Measurements from ENCODE around the gene XPO6. TPM values are rescaled to one million over a fixed set of nuclear protein-coding genes. Genes with fewer than 3 reads are reported as not detected.
A peak's percentile ranks its signal among the peaks of the same experiment; 100 is the strongest.

Gene XPO6
- total RNA-seq, 1 experiment from 2014 or later, result 135 TPM

DNA sequence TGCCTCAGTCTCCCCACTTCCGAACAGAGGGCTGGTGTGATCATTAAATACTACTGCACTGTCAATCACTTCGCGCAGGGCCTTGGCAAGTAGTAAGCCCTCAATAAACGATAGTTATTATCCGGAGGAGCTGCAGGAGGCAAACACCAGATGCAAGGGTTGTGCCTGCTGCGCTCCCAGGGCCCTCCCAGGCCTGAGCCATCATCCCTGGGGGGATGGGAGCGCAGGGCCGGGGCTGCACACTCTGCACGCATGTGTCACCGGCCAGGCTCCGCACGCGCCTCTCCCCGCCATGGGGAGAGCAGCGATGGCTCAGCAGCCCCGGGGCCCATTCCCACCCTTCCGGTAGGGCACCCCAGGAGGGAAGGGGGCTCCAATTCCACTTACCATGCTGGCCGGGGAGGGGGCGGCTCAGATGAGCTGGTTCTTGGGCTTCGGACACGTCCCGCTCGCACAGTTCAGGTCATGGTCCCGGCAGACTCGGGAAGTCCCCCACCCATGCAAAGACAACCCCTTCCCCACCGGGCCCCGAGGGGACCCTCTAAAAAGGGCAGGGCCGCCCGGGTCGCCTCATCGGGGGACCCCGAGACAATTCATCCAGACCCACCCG is 681 bp downstream of the XPO6 start:
- POLR2A ChIA-PET, result no interaction called here
- in situ Hi-C loops (cut with HindIII; ENCODE audit: low pct_unique_long_range_greater_than_20kb, low sequenced_read_pairs), result no loop called here

GRCh38 chr16:28210264-28210663 is 1.5 kb downstream of the XPO6 start:
- peak overlapping the region; percentile 79 for H3K27ac ChIP-seq (ENCODE audit: low read length)
- peaks cover 10% of the 10 kb centered on the region; the same call in 1 of the 2 replicates for H3K4me1 ChIP-seq (ENCODE audit: control insufficient read depth, insufficient read depth, low read length)
- CTCF ChIA-PET, result no interaction called here
- DNase-seq (ENCODE audit: low read depth, low spot score) (no peak), ATAC-seq (no peak)
- no peaks in the 10 kb centered on the region for H3K27me3 ChIP-seq (ENCODE audit: control insufficient read depth, insufficient read depth, low read length)
- BruUV-seq (replicated peaks), result TSS peak; percentile 69
- peak overlapping the region; percentile 74 to 85 for H3K4me3 ChIP-seq (ENCODE audit: low read depth in 2 of 2, low read length in 2 of 2)
- peaks cover 7% of the 10 kb centered on the region for H3K36me3 ChIP-seq (ENCODE audit: control insufficient read depth, insufficient read depth, low read length)
- TF ChIP-seq, protein P1, sequence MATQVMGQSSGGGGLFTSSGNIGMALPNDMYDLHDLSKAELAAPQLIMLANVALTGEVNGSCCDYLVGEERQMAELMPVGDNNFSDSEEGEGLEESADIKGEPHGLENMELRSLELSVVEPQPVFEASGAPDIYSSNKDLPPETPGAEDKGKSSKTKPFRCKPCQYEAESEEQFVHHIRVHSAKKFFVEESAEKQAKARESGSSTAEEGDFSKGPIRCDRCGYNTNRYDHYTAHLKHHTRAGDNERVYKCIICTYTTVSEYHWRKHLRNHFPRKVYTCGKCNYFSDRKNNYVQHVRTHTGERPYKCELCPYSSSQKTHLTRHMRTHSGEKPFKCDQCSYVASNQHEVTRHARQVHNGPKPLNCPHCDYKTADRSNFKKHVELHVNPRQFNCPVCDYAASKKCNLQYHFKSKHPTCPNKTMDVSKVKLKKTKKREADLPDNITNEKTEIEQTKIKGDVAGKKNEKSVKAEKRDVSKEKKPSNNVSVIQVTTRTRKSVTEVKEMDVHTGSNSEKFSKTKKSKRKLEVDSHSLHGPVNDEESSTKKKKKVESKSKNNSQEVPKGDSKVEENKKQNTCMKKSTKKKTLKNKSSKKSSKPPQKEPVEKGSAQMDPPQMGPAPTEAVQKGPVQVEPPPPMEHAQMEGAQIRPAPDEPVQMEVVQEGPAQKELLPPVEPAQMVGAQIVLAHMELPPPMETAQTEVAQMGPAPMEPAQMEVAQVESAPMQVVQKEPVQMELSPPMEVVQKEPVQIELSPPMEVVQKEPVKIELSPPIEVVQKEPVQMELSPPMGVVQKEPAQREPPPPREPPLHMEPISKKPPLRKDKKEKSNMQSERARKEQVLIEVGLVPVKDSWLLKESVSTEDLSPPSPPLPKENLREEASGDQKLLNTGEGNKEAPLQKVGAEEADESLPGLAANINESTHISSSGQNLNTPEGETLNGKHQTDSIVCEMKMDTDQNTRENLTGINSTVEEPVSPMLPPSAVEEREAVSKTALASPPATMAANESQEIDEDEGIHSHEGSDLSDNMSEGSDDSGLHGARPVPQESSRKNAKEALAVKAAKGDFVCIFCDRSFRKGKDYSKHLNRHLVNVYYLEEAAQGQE (IDR thresholded peaks at IDR 0.05; ENCODE audit: insufficient read depth in 1 of 2, low read depth in 2 of 2, low read length in 1 of 2), result no peak
- TF ChIP-seq TCF7L2 (IDR thresholded peaks at IDR 0.05; ENCODE audit: low read depth, low read length) (no peak), CTCF (IDR thresholded peaks at IDR 0.05) (no peak), SIN3A (IDR thresholded peaks at IDR 0.05; ENCODE audit: borderline replicate concordance, insufficient read depth, low read depth, low read length) (no peak), POLR2AphosphoS5 (IDR thresholded peaks at IDR 0.05; ENCODE audit: low read depth, low read length) (no peak)
- in situ Hi-C loops (cut with HindIII; ENCODE audit: low pct_unique_long_range_greater_than_20kb, low sequenced_read_pairs) (no loop called here), intact Hi-C loops (cut with micrococcal nuclease; ENCODE audit: unreplicated experiment) (no loop called here)
- H3K9me3 ChIP-seq (ENCODE audit: control insufficient read depth, insufficient read depth, low read depth, low read length), result no peaks in the 10 kb centered on the region
- POLR2A ChIA-PET, result no interaction called here

More for the DNA sequence above, 681 bp downstream of the XPO6 start:
- Histone ChIP-seq H3K27me3 (ENCODE audit: control insufficient read depth, insufficient read depth, low read length) (no peaks in the 10 kb centered on the region), H3K36me3 (ENCODE audit: control insufficient read depth, insufficient read depth, low read length) (peaks cover 5% of the 10 kb centered on the region), H3K27ac (ENCODE audit: low read length) (peak overlapping the region; percentile 79), H3K4me3 (ENCODE audit: low read depth in 2 of 2, low read length in 2 of 2) (peak overlapping the region; percentile 74 to 85), H3K9me3 (ENCODE audit: control insufficient read depth, insufficient read depth, low read depth, low read length) (no peaks in the 10 kb centered on the region), H3K4me1 (ENCODE audit: control insufficient read depth, insufficient read depth, low read length) (peaks cover 10% of the 10 kb centered on the region; the same call in 1 of the 2 replicates)
- no TSS peak for BruUV-seq (replicated peaks)
- DNase-seq (ENCODE audit: low read depth, low spot score) (no peak), ATAC-seq (peak; percentile 73)
- no peak for TF ChIP-seq TCF7L2 (IDR thresholded peaks at IDR 0.05; ENCODE audit: low read depth, low read length)
- no peak for TF ChIP-seq SIN3A (IDR thresholded peaks at IDR 0.05; ENCODE audit: borderline replicate concordance, insufficient read depth, low read depth, low read length)
- no peak for TF ChIP-seq POLR2AphosphoS5 (IDR thresholded peaks at IDR 0.05; ENCODE audit: low read depth, low read length)
- TF ChIP-seq CTCF (IDR thresholded peaks at IDR 0.05), result no peak
- TF ChIP-seq, protein P1 (IDR thresholded peaks at IDR 0.05; ENCODE audit: insufficient read depth in 1 of 2, low read depth in 2 of 2, low read length in 1 of 2), result no peak
- intact Hi-C loops (cut with micrococcal nuclease; ENCODE audit: unreplicated experiment), result no loop called here
- CTCF ChIA-PET, result interaction anchor here (0.7 kb wide), 1 partner anchor 570 kb away, joined by 4 read pairs; no protein-coding TSS in a partner anchor

Data from Panc1 (cell line).